Activated CD4-positive, alpha-beta T cell treated with anti-CD3 and anti-CD28 coated beads, Interleukin-2, amount 50 U/mL, for 24 hours (primary cell): ENCODE data around the gene CPB2.

Source experiments
- DNase-seq, 2 donors: peaks; one replicate each; pipeline ENCODE4 v3.0.0-alpha.2; 2020; ENCODE audit warnings: low read depth in 1 of 2, low spot score in 1 of 2

Gene CPB2

DNA sequence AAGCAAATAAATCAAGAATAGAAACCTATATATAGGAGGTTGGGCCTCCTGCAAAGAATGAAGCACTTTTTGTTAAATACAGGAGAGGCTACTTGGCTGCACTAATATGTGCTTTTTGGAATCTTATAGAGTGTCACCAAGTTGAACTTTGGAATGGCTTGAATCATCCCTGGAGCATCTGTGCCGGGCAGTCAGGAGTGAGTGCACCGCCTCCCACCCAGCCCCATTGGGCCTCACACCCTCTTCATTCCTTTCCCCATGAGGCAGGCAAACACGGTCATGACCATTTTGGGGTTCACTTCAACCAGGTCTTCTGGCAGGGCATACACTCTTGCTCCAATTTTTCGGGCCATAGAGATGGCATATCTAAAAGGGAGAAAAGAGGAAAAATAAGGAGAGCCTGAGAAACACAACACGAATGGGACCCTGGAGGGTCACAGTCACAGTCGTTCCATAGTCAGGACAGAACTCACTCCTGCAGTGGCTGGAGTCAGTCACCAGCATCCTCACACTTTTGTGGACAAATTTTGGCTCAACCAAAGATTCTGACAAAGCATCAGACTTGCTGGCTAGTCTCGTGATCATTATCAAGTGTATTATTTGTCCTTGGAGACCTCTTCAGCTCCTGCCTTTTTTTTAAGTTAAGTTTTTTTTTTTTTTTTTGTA lies 22.7 kb upstream of the CPB2 start:
- DNase-seq: no peak

DNA sequence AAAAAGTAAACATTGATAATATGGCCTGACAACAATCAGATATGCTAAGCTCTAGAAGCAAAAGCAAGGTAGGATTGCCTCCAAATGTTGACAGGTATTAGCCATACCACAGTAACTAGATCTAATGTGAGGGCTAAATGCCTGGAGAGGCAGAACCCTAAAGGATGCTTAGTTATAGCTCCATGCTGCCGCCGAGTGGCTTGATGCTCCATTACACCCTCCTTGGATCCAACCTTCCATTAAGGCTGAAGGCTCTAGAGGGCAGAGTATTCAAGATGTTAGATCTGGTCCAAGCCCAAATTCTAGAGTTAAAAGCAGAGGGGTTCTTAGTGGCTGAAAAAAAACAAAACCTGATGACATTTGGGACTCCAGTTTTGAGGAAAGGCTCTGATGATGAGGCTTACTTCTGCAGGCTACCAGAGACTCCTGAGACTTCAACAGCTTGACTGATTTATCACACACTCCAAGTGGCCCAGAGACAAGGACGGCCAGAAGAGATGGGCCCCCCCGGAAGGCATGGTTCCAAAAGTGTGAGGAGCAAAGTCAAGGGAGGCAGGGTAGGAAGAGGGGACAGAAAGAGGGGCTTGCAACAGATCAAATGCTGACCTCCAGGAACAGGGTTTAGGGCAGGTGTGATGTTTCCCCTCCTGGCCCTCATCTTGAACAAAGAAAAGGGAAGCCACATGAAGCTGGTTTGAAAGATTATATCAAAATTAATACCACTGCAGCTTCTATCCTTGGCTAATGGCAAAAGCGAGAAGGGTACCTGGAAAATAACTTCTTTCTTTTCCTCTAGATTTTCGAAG lies 21.9 kb upstream of the CPB2 start:
- peak in 1 of 2 donors; percentile 50 for DNase-seq

DNA sequence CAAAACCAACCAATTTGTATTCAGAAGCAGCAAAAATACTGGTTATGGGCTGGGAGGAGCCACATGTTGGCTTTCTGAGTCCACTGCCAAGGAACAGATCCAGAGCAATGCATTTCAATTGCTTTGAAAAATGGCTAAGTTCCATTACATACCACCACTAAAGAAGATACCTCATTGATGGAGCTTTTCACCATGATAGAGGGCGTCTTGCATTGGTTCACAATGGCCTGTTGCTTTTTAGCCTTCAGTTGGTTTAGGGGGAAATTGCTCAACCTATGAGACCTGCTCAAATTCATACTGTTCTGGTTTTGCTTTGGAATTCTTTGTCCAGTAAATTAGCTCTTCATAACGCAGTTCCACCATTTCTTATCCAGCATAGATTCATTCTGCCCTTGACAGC lies 21.2 kb upstream of the CPB2 start:
- DNase-seq: no peak

DNA sequence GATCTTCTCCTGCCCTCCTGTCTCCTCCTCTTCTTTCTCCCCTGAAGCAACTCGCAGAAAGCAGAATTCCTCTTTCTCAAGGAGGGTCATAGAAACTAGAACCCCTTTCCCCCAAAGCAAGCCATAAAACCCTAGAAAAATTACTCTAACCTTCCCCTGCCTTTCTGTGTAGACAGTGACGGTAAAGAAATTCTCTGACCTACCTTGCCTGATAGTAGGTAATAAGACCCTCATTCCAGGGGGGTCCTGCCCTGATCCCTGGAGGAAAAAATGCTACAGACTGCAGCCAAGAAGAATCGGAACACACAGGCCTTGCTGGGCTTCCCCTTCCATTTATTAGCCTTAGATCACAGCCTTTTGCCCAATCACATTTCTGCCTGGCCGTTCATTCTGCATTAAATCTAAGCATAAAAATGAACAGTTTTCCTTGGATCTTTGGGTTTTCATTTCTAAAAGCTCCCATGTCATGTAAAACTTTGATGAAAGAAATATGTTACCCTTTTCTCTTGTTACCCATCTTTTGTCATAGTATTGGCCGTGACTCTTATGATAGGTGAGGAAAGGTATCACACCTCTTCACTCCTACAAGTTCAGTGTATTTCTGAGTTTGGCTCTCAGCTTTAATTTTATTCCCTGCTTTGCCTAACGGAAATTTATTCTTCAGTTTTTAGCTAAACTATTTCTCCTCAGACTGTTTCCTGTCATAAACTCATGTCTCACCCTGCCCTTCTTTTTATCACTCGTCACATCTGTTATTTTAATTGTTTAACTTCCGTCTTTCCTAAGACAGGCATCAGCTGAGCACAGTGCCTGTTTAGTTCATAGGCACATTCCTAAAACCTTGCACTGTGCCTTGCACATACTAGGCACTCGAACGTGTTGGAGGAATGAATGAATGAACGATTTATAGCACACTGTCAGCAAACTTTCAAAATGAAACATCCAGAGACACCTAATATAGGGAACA lies 20.4 kb upstream of the CPB2 start:
- no peak for DNase-seq

DNA sequence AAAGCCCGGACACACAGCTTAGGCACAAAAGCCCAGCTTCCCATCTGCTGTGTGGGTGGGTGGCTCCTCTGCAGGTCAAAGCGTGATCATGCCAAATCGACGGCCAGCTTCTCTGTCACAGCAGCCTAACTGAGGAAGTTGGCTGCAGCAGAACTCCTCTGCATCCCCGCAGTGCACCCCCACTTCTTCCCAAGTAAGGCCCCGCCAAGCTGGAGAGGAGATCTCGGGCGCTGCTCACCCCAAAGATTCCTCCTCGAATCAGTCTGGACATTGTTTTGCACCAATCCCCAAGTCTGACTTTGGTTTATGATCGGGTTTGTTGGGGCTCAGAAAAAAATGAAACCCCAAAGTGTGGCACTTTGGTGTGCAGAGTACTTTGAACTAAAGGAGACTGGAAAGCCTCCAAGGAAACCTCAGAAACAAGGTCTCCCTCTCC lies 19.7 kb upstream of the CPB2 start:
- no peak for DNase-seq

DNA sequence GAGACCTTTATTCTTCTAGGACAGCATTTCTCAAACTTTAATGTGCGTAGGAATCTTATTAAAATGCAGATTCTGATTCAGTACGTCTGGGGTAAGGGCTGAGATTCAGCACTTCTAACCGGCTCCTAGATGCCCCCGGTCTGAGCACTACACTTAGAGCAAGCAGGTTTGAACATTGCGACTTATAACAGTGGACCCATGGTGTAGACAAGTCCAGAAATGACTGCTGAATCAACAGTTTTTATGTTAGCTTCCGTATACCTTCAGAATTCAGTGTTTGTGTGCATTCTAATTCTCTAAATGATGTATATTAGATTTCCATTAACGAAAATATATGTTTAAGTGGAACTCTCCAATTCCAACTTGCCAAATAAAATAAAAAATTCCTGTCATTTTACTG lies 17.5 kb upstream of the CPB2 start:
- DNase-seq: no peak

DNA sequence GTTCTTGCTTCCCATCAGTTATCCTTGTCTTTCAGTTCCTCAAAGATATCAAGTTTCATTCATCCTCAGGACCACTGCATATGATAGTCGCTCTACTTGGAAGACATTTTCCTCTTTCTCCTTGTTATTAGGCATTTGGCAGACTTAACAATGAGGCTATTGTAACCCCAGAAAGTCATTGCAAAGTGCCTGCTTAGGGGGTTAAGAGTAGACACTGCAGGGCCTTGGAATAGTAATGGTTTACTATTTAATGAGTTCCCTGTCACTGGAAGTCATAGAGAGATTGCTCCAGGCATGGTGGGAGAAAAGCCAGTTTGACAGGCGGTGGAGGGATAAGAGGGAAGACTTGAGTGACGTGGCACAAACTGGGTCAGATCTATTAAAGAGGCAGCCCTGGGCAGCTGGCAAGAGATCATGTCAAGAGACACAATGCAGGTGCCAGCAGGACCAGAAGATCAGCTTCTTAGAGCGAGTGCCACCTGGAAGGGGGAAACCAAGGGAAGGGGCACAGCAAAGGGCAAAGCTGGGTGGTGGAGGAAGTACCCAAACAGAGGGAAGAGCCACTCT lies 16.8 kb upstream of the CPB2 start:
- DNase-seq: no peak

DNA sequence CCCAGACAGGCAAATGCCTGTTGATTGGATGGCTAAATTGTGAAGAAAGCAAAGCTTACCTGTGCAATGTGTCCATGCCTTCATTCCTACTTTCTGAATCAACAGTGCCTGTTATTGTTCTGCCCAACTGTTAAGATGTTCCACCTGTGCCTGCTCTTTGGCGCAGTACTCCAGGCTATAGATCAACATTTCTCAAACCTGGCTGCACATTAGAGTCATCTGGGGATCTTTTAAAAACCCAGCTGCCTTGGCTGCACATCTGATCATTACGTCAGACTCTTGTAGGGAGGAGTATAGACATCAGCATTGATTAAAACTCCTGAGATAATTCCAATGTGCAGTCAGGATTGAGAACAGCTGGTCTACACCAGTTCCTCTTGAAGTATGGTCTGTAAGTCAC lies 16.2 kb upstream of the CPB2 start:
- no peak for DNase-seq

DNA sequence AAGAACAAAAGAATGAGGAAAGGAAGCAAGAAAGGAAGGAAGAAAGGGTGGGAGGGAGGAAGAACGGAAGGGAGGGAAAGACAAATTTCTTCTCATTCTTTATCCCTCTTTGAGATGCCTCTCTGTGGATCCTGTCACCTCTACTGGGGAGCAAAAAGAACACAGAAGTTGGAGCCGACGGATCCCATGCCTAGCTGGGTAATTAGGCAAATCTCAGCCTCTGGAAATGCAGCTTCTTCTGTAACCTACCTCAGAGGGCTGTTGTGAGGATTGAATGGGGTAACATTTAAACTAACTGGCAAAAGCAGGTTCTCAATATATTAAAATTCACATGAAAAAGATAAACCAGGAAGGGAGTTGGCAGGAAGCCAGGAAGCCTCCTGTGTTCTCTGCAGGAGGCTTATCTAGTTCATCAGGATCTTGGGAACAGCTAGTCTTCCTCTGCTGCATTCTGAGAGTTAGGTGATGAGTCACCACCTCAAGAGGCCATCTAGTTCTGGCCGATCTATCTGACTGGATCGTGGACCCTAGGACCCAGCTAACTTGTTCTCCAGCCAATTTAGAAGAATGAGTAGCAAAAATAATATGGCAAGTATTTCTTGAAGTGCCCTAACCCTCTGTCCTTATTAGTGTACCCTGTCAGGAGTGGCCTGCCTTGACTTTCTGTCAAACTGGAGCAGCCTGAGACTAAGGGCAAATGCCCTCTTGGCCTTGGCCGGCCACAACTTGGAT lies 15.2 kb upstream of the CPB2 start:
- no peak for DNase-seq

DNA sequence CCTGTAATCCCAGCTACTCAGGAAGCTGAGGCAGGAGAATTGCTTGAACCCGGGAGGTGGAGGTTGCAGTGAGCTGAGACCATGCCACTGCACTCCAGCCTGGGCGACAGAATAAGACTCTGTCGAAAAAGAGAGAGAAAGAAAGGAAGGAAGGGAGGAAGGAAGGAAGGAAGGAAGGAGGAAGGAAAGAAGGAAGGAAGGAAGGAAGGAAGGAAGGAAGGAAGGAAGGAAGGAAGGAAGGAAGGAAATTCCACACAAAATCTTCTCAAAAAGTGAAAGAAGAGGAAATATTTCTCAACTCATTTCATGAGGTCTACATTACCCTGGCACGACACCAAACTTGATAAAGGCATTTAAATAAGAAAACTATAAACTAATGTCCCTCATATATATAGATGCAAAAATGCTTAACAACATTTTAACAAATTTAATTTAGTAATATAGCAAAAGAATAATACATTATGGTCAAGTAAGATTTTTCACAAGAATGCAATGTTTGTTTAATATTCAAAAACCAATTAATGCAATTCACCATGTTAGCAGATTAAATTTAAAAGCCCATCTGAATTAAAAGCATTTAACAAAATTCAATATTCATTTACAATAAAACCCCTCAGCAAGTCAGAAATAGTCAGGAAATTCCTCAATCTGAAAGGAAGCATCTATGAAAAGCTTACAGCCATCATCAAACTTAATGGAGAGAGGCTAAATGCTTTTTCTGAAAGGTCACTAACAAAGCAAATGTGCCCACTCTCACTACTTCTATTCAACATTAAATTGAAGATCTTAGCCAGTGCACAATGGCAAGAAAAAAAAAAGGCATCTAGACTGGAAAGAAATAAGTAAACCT lies 12.0 kb upstream of the CPB2 start:
- no peak for DNase-seq

DNA sequence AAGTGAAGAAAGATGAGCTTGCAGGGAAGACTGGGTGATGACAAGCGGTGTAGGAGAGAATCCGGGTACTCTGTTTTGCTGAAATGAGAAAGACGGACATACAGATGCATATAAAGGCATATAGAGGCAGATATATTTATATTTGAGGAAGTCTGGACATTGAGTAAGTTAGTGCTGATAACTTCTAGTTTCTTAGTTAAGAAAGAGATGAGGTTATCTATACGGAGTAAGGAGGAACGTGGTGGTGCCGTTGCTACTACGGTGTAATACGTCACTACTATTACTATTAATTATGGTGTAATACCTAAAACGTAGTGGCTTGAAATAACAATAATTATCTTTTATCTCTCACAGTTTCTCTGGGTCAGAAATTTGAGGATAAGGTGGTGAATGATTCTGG lies 9.8 kb upstream of the CPB2 start:
- no peak for DNase-seq

DNA sequence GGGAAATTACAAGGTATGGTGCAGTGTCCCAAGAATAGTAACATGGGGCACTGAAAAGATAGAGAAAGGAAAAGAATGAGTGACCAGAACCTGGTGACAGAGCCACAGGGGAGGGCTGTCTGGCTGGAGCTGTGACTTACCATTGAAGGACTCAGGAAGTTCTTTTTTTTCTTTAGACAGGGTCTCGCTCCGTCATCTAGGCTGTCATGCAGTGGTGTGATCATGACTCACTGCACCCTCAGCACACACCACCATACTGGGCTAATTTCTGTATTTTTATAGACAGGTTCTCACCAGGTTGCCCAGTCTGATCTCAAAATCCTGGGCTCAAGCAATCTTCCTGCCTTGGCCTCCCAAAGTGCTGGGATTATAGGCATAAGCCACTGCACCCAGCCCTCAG lies 8.8 kb upstream of the CPB2 start:
- no peak for DNase-seq

DNA sequence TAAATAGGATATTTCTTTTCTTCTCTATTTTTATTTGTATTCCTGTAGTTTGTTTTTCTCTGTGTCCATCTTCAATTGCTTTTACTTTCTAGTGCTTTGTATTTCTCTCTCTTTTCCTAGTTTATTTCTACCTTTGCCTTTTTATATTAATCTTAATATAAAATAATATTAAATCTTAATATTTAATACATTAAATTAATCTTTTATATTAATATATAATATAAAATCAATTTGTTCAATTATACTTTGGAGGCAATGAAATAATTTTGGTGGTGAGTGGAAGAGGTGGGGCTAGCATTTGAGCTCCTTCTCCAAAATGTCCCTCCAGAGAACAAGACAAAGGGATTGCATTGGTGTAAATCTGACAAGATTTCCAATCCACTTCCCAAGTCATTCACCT lies 6.3 kb upstream of the CPB2 start:
- no peak for DNase-seq

DNA sequence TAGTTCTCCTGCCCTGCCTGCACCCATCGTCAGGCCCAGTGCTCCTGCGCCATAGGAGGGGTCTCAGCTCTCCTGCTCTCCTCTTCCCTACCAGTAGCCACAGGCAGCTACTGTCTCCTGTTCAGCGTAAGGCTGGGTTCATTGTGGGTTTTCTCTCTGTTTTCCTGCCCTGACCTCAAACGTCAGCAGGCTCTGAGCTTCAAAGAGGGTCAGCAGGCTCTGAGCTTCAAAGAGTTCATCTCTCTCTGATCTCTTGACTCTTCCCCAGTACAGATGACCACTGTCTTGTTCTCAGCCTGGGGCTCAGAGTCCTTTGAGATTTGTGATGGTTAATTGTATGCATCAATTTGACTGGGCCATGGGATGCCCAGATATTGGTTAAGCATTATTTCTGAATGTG lies 4.6 kb upstream of the CPB2 start:
- DNase-seq: no peak

DNA sequence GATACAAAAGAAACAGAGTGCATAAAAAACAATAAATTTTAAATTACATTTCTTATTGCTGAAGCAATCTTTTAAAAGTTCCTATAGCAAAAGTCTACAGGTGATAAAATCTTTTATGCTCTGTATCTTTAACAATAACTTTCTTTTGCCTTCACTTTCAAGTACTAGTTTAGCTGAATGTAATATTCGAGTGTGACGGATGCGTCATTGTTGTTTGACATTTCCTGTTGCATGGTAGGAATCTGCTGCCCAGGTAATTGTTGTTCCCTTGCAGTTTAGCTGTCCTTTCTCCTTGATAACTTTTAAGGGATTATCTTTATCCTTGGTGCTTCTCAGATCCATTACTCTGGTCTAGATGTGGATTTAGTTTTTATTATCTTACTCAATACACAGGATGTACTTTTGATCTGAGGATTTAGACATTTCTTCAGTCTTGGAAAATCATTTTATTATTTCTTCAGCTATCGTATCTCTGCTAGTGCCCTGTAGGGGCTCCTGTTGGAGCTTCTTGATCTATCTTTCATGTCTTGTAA lies 2.1 kb upstream of the CPB2 start:
- DNase-seq: no peak

DNA sequence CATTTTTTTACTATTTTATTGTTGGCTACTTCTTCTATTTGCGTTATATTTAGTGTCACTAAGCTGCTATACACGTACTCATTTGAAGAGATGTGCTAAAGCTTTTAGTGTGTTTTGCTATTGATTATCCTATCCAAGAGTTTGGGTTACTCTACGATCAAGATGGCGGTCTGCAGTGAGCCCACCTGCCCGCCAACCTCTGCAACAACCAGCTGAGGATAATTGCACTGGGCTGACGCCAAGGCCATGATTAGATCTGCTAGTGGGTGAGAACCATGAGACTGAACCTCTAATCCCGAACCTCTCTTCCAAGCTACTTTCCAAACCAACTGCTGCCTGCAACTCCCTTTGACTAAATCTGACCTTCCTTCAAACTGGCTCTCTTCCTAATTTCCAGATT lies 1.8 kb downstream of the CPB2 start:
- no peak for DNase-seq

DNA sequence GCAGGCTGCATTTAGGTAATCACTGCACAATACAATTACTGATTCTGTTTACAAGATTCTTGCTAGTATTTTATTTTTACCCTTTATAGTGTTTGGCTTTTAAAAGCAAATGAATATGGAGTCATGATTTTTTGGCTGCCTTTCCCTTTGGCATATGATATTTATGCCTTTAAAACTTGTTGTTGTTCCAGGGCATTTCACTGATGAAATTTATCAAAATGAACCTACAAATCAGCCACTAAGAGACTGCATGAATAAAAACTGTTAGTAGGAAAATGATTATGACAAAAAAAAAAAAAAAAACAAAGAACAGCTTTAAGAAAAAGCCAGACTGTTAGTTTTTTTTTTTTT lies 2.6 kb downstream of the CPB2 start:
- DNase-seq: no peak

DNA sequence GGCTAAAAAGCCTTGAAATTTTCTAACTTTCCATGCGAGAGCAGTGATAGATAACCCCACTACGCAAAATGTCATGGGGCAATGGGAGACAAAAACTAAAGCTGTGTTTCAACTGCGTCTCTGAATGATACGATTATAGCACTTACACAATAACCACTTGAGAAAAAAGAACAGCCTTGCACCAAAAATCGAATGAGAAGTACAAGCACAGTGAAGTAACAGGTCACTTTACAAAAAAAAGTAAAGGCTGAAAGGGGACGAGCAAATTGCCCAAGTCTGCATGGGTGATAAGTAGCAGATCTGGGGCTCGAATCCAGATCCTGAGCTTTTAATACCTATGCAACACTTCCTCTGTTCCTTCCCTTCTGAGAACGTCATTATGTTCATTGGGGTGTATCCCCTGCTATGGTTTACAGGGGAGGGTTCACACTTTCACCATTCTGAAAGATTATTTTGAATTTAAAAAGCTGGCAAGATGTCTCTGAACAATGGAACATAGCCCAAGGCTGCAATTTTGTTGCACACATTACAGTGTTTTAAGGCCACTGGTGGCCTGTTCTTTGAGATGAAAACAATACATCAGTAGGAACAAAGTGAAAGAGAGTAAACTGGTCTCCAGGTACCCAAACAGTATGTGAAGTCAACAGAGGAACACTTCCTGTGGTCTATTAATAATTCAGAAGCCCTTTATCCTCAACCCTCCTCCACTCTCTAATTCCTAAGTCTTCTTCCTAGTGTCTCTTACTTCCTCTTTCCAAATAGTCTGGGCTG lies 3.2 kb downstream of the CPB2 start:
- no peak for DNase-seq

DNA sequence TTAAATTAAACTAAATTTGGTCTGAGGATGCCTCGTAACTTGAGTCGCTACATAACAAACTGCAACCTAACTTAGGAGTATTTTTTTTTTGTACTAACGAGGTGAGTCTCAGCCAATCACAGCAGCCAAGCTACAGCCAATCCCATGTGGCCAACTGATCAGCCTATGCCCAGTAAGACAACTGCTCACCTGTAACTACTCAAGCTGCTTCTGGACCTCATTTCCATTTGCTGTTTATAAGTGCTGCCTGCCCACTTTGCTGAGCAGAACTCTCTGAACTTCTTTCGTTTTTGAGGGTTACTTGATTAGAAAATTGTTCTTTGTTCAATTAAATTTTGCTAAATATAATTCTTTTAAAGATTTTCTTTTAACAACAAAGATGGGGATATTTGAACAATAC lies 3.8 kb downstream of the CPB2 start:
- DNase-seq: no peak
